ENCODE data around the gene LILRA2. TPM values are rescaled to one million over a fixed set of nuclear protein-coding genes. Genes with fewer than 3 reads are reported as not detected.
"Not testable (repeated sequence)": the region's sequence is repeated elsewhere in the genome, so short reads cannot be mapped to it uniquely, and the experiment has no call there.

Gene LILRA2
- total RNA-seq, 1 donor from 2014 or later: not detected

- H3K4me3 Mint-ChIP-seq: no peak overlapping the region
- no peak for ATAC-seq (ENCODE audit: low read depth)
- ChIA-PET CTCF (no interaction called here), POLR2A (no interaction called here)
- TF ChIP-seq CTCF (IDR thresholded peaks at IDR 0.05): no peak
- no peaks in the 10 kb centered on the region for H3K36me3 Mint-ChIP-seq (ENCODE audit: low read depth)
- peaks cover 15% of the 10 kb centered on the region for H3K27me3 Mint-ChIP-seq
- H3K9me3 Mint-ChIP-seq: no peaks in the 10 kb centered on the region
- intact Hi-C loops (cut with micrococcal nuclease): no loop called here
- no peak overlapping the region for H3K27ac Mint-ChIP-seq
- DNase-seq: no peak
- H3K4me1 Mint-ChIP-seq: no peaks in the 10 kb centered on the region
These were observed 11.8 kb upstream of the LILRA2 start for GRCh38 chr19:54561840-54562239.

GRCh38 chr19:54563206-54563605 lies 10.4 kb upstream of the LILRA2 start:
- H3K27me3 Mint-ChIP-seq: peaks cover 13% of the 10 kb centered on the region
- H3K27ac Mint-ChIP-seq; DNase-seq; CTCF ChIA-PET; POLR2A ChIA-PET; H3K9me3 Mint-ChIP-seq; H3K4me1 Mint-ChIP-seq; ATAC-seq (ENCODE audit: low read depth); H3K4me3 Mint-ChIP-seq; H3K36me3 Mint-ChIP-seq (ENCODE audit: low read depth); intact Hi-C loops (cut with micrococcal nuclease): not testable (repeated sequence)

GRCh38 chr19:54570316-54570715 lies 3.3 kb upstream of the LILRA2 start:
- Mint-ChIP-seq H3K27me3 (peaks cover 2% of the 10 kb centered on the region), H3K4me1 (peaks cover 32% of the 10 kb centered on the region), H3K4me3 (no peak overlapping the region), H3K9me3 (no peaks in the 10 kb centered on the region), H3K36me3 (ENCODE audit: low read depth) (no peaks in the 10 kb centered on the region), H3K27ac (no peak overlapping the region)
- DNase-seq: no peak
- TF ChIP-seq CTCF (IDR thresholded peaks at IDR 0.05): no peak
- intact Hi-C loops (cut with micrococcal nuclease): loop anchor here (5.0 kb wide), 1 partner anchor 47 kb away; no protein-coding TSS in a partner anchor
- ATAC-seq (ENCODE audit: low read depth): no peak
- ChIA-PET POLR2A (no interaction called here), CTCF (no interaction called here)

GRCh38 chr19:54571715-54572615 lies 1.6 kb upstream of the LILRA2 start:
- POLR2A ChIA-PET: interaction anchor here (1.5 to 1.6 kb wide), 2 partner anchors 12 to 44 kb away, joined by 3 to 4 read pairs; no protein-coding TSS in a partner anchor
- DNase-seq; ATAC-seq (ENCODE audit: low read depth); H3K9me3 Mint-ChIP-seq; H3K27ac Mint-ChIP-seq; H3K27me3 Mint-ChIP-seq; H3K4me3 Mint-ChIP-seq; H3K36me3 Mint-ChIP-seq (ENCODE audit: low read depth): not testable (repeated sequence)
- H3K4me1 Mint-ChIP-seq: peaks cover 32% of the 10 kb centered on the region
- CTCF ChIA-PET: interaction anchor here (2.5 kb wide), 1 partner anchor 81 kb away, joined by 5 read pairs; no protein-coding TSS in a partner anchor
- intact Hi-C loops (cut with micrococcal nuclease): loop anchor here (5.0 kb wide), 1 partner anchor 45 kb away; no protein-coding TSS in a partner anchor

GRCh38 chr19:54572696-54573311 lies 786 bp upstream of the LILRA2 start:
- Mint-ChIP-seq H3K9me3 (no peaks in the 10 kb centered on the region), H3K4me1 (peaks cover 32% of the 10 kb centered on the region), H3K4me3 (peak overlapping the region; percentile 58), H3K27me3 (peaks cover 5% of the 10 kb centered on the region), H3K27ac (peak overlapping the region; percentile 62), H3K36me3 (ENCODE audit: low read depth) (no peaks in the 10 kb centered on the region)
- DNase-seq: no peak
- no peak for TF ChIP-seq CTCF (IDR thresholded peaks at IDR 0.05)
- CTCF ChIA-PET: interaction anchor here (2.5 kb wide), 1 partner anchor 80 kb away, joined by 5 read pairs; no protein-coding TSS in a partner anchor
- ATAC-seq (ENCODE audit: low read depth): peak; percentile 21
- POLR2A ChIA-PET: interaction anchor here (1.5 to 1.6 kb wide), 2 partner anchors 11 to 43 kb away, joined by 3 to 4 read pairs; no protein-coding TSS in a partner anchor
- intact Hi-C loops (cut with micrococcal nuclease): loop anchor here (5.0 kb wide), 1 partner anchor 44 kb away; no protein-coding TSS in a partner anchor

GRCh38 chr19:54574051-54574450 lies 461 bp downstream of the LILRA2 start:
- no peaks in the 10 kb centered on the region for H3K36me3 Mint-ChIP-seq (ENCODE audit: low read depth)
- no peak for TF ChIP-seq CTCF (IDR thresholded peaks at IDR 0.05)
- H3K27me3 Mint-ChIP-seq: peaks cover 5% of the 10 kb centered on the region
- CTCF ChIA-PET: interaction anchor here (2.5 kb wide), 1 partner anchor 79 kb away, joined by 5 read pairs; no protein-coding TSS in a partner anchor
- H3K9me3 Mint-ChIP-seq: no peaks in the 10 kb centered on the region
- no peak overlapping the region for H3K27ac Mint-ChIP-seq
- POLR2A ChIA-PET: no interaction called here
- H3K4me3 Mint-ChIP-seq: no peak overlapping the region
- ATAC-seq (ENCODE audit: low read depth): no peak
- DNase-seq: no peak
- peaks cover 25% of the 10 kb centered on the region for H3K4me1 Mint-ChIP-seq
- intact Hi-C loops (cut with micrococcal nuclease): loop anchor here (5.0 kb wide), 1 partner anchor 43 kb away; no protein-coding TSS in a partner anchor
